Neuronal stem cell (in vitro differentiated cells): ENCODE data around the gene TMEM39B.

Source experiments
- DNase-seq: peaks from one replicate; pipeline ENCODE4 v3.0.0-alpha.2; 2013; ENCODE audit warnings: low spot score
- H2AFZ ChIP-seq: one replicate; pipeline ENCODE4 v1.6.1; 2013; ENCODE audit warnings: mild to moderate bottlenecking, low read length, inconsistent platforms
- H2AK5ac ChIP-seq: 2 replicates; pipeline ENCODE4 v1.6.1; 2013; ENCODE audit warnings: low read depth, mild to moderate bottlenecking, inconsistent platforms, low read length, moderate library complexity, mixed read lengths
- H2BK120ac ChIP-seq: 2 replicates; pipeline ENCODE4 v1.6.1; 2013; ENCODE audit warnings: low read depth, mild to moderate bottlenecking, inconsistent platforms, low read length, moderate library complexity, mixed read lengths
- H2BK12ac ChIP-seq: one replicate; pipeline ENCODE4 v1.6.1; 2013; ENCODE audit warnings: low read length, inconsistent platforms
- H2BK15ac ChIP-seq: 2 replicates; pipeline ENCODE4 v1.6.1; 2013; ENCODE audit warnings: mild to moderate bottlenecking, low read length, inconsistent platforms, mixed read lengths
- H2BK5ac ChIP-seq: one replicate; pipeline ENCODE4 v1.6.1; 2013; ENCODE audit warnings: inconsistent platforms, mild to moderate bottlenecking, low read length, moderate library complexity
- H3K14ac ChIP-seq: one replicate; pipeline ENCODE4 v1.6.1; 2013; ENCODE audit warnings: low read length, inconsistent platforms
- H3K18ac ChIP-seq: 2 replicates; pipeline ENCODE4 v1.6.1; 2013; ENCODE audit warnings: low read length, inconsistent platforms
- H3K23ac ChIP-seq: 2 replicates; pipeline ENCODE4 v1.6.1; 2013; ENCODE audit warnings: low read depth, mild to moderate bottlenecking, mixed read lengths, low read length, inconsistent platforms; ENCODE audit not compliant: poor library complexity
- H3K27ac ChIP-seq: replicated peaks from 3 replicates; pipeline ENCODE4 v1.5.1; 2013; ENCODE audit warnings: low read length, inconsistent platforms
- H3K27me3 ChIP-seq, 3 experiments: 2 replicates each; pipeline ENCODE4 v1.6.1; 2013; ENCODE audit warnings: low read length in 3 of 3, mild to moderate bottlenecking in 2 of 3, inconsistent platforms in 1 of 3, low read depth in 1 of 3, mixed read lengths in 1 of 3, moderate library complexity in 1 of 3; ENCODE audit not compliant: control insufficient read depth in 3 of 3, insufficient read depth in 3 of 3
- H3K36me3 ChIP-seq, 2 donors: replicated peaks in 1 of 2; 2 replicates each; pipeline ENCODE4 v1.6.1; 2013; ENCODE audit warnings: low read length in 2 of 2; ENCODE audit not compliant: control insufficient read depth in 2 of 2, insufficient read depth in 2 of 2
- H3K4ac ChIP-seq: 2 replicates; pipeline ENCODE4 v1.6.1; 2013; ENCODE audit warnings: inconsistent platforms, mild to moderate bottlenecking, low read length, moderate library complexity
- H3K4me1 ChIP-seq, 2 donors: 1 replicate in 1 of 2; 2 replicates in 1 of 2; pipeline ENCODE4 v1.6.1; 2013; ENCODE audit warnings: low read length in 2 of 2, low read depth in 1 of 2; ENCODE audit not compliant: control insufficient read depth in 2 of 2, insufficient read depth in 1 of 2
- H3K4me2 ChIP-seq: one replicate; pipeline ENCODE4 v1.6.1; 2013; ENCODE audit warnings: mild to moderate bottlenecking, low read length, inconsistent platforms; ENCODE audit not compliant: insufficient read depth, poor library complexity, severe bottlenecking
- H3K4me3 ChIP-seq, 2 donors: 2 replicates each; pipeline ENCODE4 v1.5.1; 2013; ENCODE audit warnings: low read length in 2 of 2, mild to moderate bottlenecking in 2 of 2, inconsistent platforms in 1 of 2, moderate library complexity in 1 of 2
- H3K79me1 ChIP-seq: one replicate; pipeline ENCODE4 v1.6.1; 2013; ENCODE audit warnings: low read depth, mild to moderate bottlenecking, inconsistent platforms, low read length, moderate library complexity
- H3K9ac ChIP-seq: one replicate; pipeline ENCODE4 v1.6.1; 2013; ENCODE audit warnings: mild to moderate bottlenecking, low read depth, low read length, inconsistent platforms; ENCODE audit not compliant: poor library complexity
- H3K9me3 ChIP-seq, 2 donors: replicated peaks in 1 of 2; 2 replicates each; pipeline versions ENCODE3 to v1.6.1; 2013; ENCODE audit warnings: low read length in 2 of 2, mild to moderate bottlenecking in 2 of 2, inconsistent platforms in 1 of 2, low read depth in 1 of 2, mixed read lengths in 1 of 2, moderate library complexity in 1 of 2; ENCODE audit not compliant: control insufficient read depth in 2 of 2, insufficient read depth in 1 of 2
- H4K8ac ChIP-seq: one replicate; pipeline ENCODE4 v1.6.1; 2013; ENCODE audit warnings: low read depth, mild to moderate bottlenecking, inconsistent platforms, low read length, moderate library complexity
- H4K91ac ChIP-seq: one replicate; pipeline ENCODE4 v1.6.1; 2013; ENCODE audit warnings: low read length, low read depth, mild to moderate bottlenecking, inconsistent platforms; ENCODE audit not compliant: poor library complexity
- WGBS, 2 donors: extraction: QIAGEN DNeasy Blood & Tissue Kit; methylation state at CpG; one replicate each; pipeline ENCODE4 v1.1.7; 2013; ENCODE audit warnings: missing lambda C conversion rate in 2 of 2, mixed read lengths in 1 of 2; ENCODE audit not compliant: insufficient read length in 2 of 2, insufficient replicate concordance in 1 of 2; ENCODE audit errors: extremely low coverage in 2 of 2; 5-methylcytosine and 5-hydroxymethylcytosine counted together

The TMEM39B gene

GRCh38 chr1:32031578-32032274 is 41.0 kb upstream of the TMEM39B start:
- 100% methylated on average over 1 of the region's 8 CpGs; no CpG with 5 or more reads in 1 of the 2 donors for WGBS, 2 donors
- H3K27ac ChIP-seq: peak overlapping the region; percentile 31
- H2BK12ac ChIP-seq: no peak overlapping the region
- no peak overlapping the region for H3K9ac ChIP-seq
- H3K4me3 ChIP-seq: no peak overlapping the region
- no peak overlapping the region for H3K18ac ChIP-seq
- no peak for DNase-seq
- no peak overlapping the region for H4K91ac ChIP-seq
- no peak overlapping the region for H2BK120ac ChIP-seq
- no peak overlapping the region for H2AFZ ChIP-seq
- no peak overlapping the region for H3K4ac ChIP-seq
- no peaks in the 10 kb centered on the region for H3K79me1 ChIP-seq
- H3K14ac ChIP-seq: no peak overlapping the region
- no peak overlapping the region for H3K23ac ChIP-seq
- H3K4me1 ChIP-seq: peaks cover 0 to 3% of the 10 kb centered on the region in 2 donors
- H4K8ac ChIP-seq: no peak overlapping the region
- H3K4me2 ChIP-seq: no peak overlapping the region
- no peaks in the 10 kb centered on the region for H3K9me3 ChIP-seq
- H3K36me3 ChIP-seq: peaks cover 22 to 95% of the 10 kb centered on the region in 2 donors
- no peak overlapping the region for H2BK15ac ChIP-seq
- H3K27me3 ChIP-seq: no peaks in the 10 kb centered on the region
- no peak overlapping the region for H2AK5ac ChIP-seq
- no peak overlapping the region for H2BK5ac ChIP-seq

GRCh38 chr1:32032275-32032615 is 40.5 kb upstream of the TMEM39B start:
- no peak overlapping the region for H2AFZ ChIP-seq
- no peak overlapping the region for H2BK15ac ChIP-seq
- DNase-seq: no peak
- no peaks in the 10 kb centered on the region for H3K9me3 ChIP-seq
- H2AK5ac ChIP-seq: no peak overlapping the region
- no peaks in the 10 kb centered on the region for H3K79me1 ChIP-seq
- H2BK120ac ChIP-seq: no peak overlapping the region
- no peak overlapping the region for H3K18ac ChIP-seq
- H3K23ac ChIP-seq: no peak overlapping the region
- H3K36me3 ChIP-seq: peaks cover 27 to 96% of the 10 kb centered on the region in 2 donors
- no peaks in the 10 kb centered on the region for H3K27me3 ChIP-seq
- H4K8ac ChIP-seq: no peak overlapping the region
- H2BK12ac ChIP-seq: no peak overlapping the region
- no peak overlapping the region for H3K4me2 ChIP-seq
- no peak overlapping the region for H3K9ac ChIP-seq
- H3K4me1 ChIP-seq: peaks cover 0 to 3% of the 10 kb centered on the region in 2 donors
- no peak overlapping the region for H3K4ac ChIP-seq
- no peak overlapping the region for H4K91ac ChIP-seq
- H3K14ac ChIP-seq: no peak overlapping the region
- no peak overlapping the region for H3K27ac ChIP-seq
- WGBS, 2 donors: no CpG with 5 or more reads among the region's 2 CpGs
- H3K4me3 ChIP-seq: no peak overlapping the region
- H2BK5ac ChIP-seq: no peak overlapping the region

DNA sequence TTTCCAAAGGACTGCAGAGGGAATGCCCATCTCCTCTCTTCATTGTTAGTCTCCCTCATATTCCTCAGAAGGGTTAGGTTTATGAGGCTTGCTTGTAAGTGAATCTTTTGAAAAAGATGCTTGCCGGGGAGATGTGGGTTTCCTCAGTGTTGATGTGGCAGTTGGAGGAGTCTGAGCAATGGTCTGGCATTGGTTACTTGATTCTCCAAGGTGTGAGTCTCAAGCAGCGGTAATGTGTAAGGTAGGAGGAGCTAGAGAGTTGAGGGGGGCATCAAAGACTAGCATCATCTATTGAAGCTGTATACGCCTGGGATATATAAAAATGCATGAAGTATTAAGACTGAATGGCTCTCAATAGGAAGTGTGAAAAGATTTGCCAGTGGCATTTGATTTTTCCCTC is 37.6 kb upstream of the TMEM39B start:
- WGBS, 2 donors: no CpG with 5 or more reads among the region's 3 CpGs
- no peak overlapping the region for H3K9ac ChIP-seq
- H2BK12ac ChIP-seq: no peak overlapping the region
- no peak overlapping the region for H3K14ac ChIP-seq
- H3K27me3 ChIP-seq: no peaks in the 10 kb centered on the region
- no peak overlapping the region for H2AK5ac ChIP-seq
- H3K79me1 ChIP-seq: no peaks in the 10 kb centered on the region
- no peak overlapping the region for H3K4me2 ChIP-seq
- H3K23ac ChIP-seq: no peak overlapping the region
- H3K18ac ChIP-seq: no peak overlapping the region
- H2BK120ac ChIP-seq: no peak overlapping the region
- peaks cover 0 to 2% of the 10 kb centered on the region in 2 donors for H3K9me3 ChIP-seq
- no peak overlapping the region for H3K4ac ChIP-seq
- H3K4me3 ChIP-seq: no peak overlapping the region
- H3K36me3 ChIP-seq: peaks cover 41 to 98% of the 10 kb centered on the region in 2 donors
- no peak overlapping the region for H4K8ac ChIP-seq
- peaks cover 0 to 3% of the 10 kb centered on the region in 2 donors for H3K4me1 ChIP-seq
- no peak overlapping the region for H2BK15ac ChIP-seq
- DNase-seq: no peak
- H2BK5ac ChIP-seq: no peak overlapping the region
- no peak overlapping the region for H4K91ac ChIP-seq
- no peak overlapping the region for H3K27ac ChIP-seq
- no peak overlapping the region for H2AFZ ChIP-seq

GRCh38 chr1:32040711-32041110 is 32.0 kb upstream of the TMEM39B start:
- Histone ChIP-seq H2BK12ac (no peak overlapping the region), H3K4ac (no peak overlapping the region), H3K27me3 (no peaks in the 10 kb centered on the region), H3K79me1 (peaks cover 4% of the 10 kb centered on the region), H3K23ac (no peak overlapping the region), H2BK120ac (no peak overlapping the region), H3K9me3 (peaks cover 0 to 2% of the 10 kb centered on the region in 2 donors), H2AFZ (no peak overlapping the region), H3K4me3 (no peak overlapping the region), H3K27ac (no peak overlapping the region), H3K36me3 (peaks cover 49 to 56% of the 10 kb centered on the region in 2 donors), H3K4me2 (no peak overlapping the region), H4K91ac (no peak overlapping the region), H3K18ac (no peak overlapping the region), H2BK5ac (no peak overlapping the region), H4K8ac (no peak overlapping the region), H3K14ac (no peak overlapping the region), H2BK15ac (no peak overlapping the region), H3K4me1 (no peaks in the 10 kb centered on the region), H3K9ac (no peak overlapping the region), H2AK5ac (no peak overlapping the region)
- DNase-seq: no peak
- no CpG with 5 or more reads among the region's 3 CpGs for WGBS, 2 donors
